Left cardiac atrium (tissue), 2 donors: ENCODE data around the gene OR2T11. TPM values are rescaled to one million over a fixed set of nuclear protein-coding genes. Genes with fewer than 3 reads are reported as not detected.

ENCODE experiments used
- total RNA-seq, 2 donors: library from RNA; stranded (reverse); fragmentation: NEBNext Ultra II Directional; extraction: Animal tissue kit (Norgen Biotek cat#: 25700); gene quantifications; one replicate each; pipeline ENCODE4 v1.2.1, GENCODE V29; 2021
- donor health status: DM: no; HTN: yes; CAD: no; lungs with severe emphysema.
- donor health status: DM: yes; HTN: yes; CAD: no.

Gene OR2T11
- total RNA-seq, 2 donors from 2014 or later, result not detected

Other genes with a start within 250 kb of the OR2T11 start
- not detected for gene OR2T1, start 232.0 kb downstream of the OR2T11 start, total RNA-seq
- gene OR2T2, start 189.5 kb downstream of the OR2T11 start, total RNA-seq, result not detected
- gene OR2T3, start 161.7 kb downstream of the OR2T11 start, total RNA-seq, result not detected
- gene OR2T5, start 146.5 kb downstream of the OR2T11 start, total RNA-seq, result not detected
- gene OR2G6, start 127.0 kb downstream of the OR2T11 start, total RNA-seq, result under 1 TPM in 1 of 2 donors, not detected in 1; 0.03 TPM
- not detected for gene OR2T29, start 72.3 kb downstream of the OR2T11 start, total RNA-seq
- not detected for gene OR2T34, start 60.3 kb downstream of the OR2T11 start, total RNA-seq
- gene OR2T10, start 37.4 kb downstream of the OR2T11 start, total RNA-seq, result not detected
- not detected for gene OR2T35, start 10.2 kb upstream of the OR2T11 start, total RNA-seq
- gene OR2T27, start 20.4 kb upstream of the OR2T11 start, total RNA-seq, result not detected
- gene OR14I1, start 67.7 kb upstream of the OR2T11 start, total RNA-seq, result not detected
- gene LYPD8, start 120.7 kb upstream of the OR2T11 start, total RNA-seq, result not detected
- 10 to 100 TPM; 15.1 to 18.5 TPM for gene SH3BP5L, start 190.8 kb upstream of the OR2T11 start, total RNA-seq
- gene ZNF672, start 203.1 kb upstream of the OR2T11 start, total RNA-seq, result 10 to 100 TPM; 41.6 to 42.2 TPM
- 10 to 100 TPM; 16.3 to 22.3 TPM for gene ZNF692, start 224.0 kb upstream of the OR2T11 start, total RNA-seq